Measurements from ENCODE around the gene MARCHF10. TPM values are rescaled to one million over a fixed set of nuclear protein-coding genes. Genes with fewer than 3 reads are reported as not detected.

MARCHF10 gene
- total and polyA plus RNA-seq, 2 donors = 0.14 to 1.1 TPM

- no peak for DNase-seq (ENCODE audit: low read depth in 6 of 9, low spot score in 9 of 9)
- no peaks in the 10 kb centered on the region for H3K9me3 ChIP-seq (ENCODE audit: control insufficient read depth in 2 of 2, insufficient read depth in 1 of 2, low read length in 1 of 2)
- H3K27ac ChIP-seq (ENCODE audit: low read depth in 1 of 2, low read length in 1 of 2) = no peak overlapping the region
- H3K4me3 ChIP-seq (ENCODE audit: low read length in 2 of 2) = no peak overlapping the region
- no peaks in the 10 kb centered on the region for H3K36me3 ChIP-seq (ENCODE audit: control insufficient read depth in 2 of 2, insufficient read depth in 2 of 2, low read length in 1 of 2)
- H3K4me1 ChIP-seq (ENCODE audit: control insufficient read depth in 2 of 2, insufficient read depth in 2 of 2, low read length in 2 of 2) = peaks cover 0 to 3% of the 10 kb centered on the region in 2 donors
- no peaks in the 10 kb centered on the region for H3K27me3 ChIP-seq (ENCODE audit: control insufficient read depth in 2 of 2, insufficient read depth in 1 of 2, low read length in 1 of 2)
- WGBS = 97% methylated on average over 8 of the region's 8 CpGs
These were observed 15.2 kb upstream of the MARCHF10 start for GRCh38 chr17:62823111-62823893.

DNA sequence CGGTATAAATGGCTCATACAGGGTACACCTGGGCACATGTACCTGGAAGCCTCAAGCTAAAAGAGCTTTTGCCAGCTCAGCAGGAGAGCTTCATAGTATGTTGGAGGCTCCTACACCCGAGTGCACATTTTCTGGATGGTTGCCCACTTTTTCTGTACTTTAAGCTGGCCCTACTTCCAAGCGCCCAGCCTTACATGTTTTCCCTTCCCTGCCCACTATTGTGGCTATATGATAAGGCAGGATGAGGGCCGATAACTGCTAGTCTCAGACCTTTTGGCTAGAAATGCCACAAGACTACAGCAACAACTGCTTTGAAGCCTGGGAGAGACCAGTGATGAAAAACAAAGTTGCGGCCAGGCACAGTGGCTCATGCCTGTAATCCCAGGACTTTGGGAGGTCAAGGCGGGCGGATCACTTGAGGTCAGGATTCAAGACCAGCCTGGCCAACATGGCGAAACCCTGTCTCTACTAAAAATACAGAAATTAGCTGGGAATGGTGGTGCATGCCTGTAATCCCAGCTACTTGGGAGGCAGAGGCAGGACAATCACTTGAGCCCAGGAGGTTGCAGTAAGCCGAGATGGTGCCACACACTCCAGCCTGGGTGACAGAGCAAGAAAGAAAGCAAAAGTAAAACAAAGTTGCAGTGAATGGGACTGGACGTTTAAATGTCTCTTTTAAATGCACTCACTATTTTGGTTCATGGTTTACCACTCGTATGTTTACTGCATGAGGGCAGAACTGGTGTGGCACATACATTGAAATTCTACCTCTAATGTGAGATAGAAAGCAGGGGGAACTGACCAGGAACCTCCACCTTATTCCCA, 14.2 kb upstream of the MARCHF10 start:
- H3K9me3 ChIP-seq (ENCODE audit: control insufficient read depth in 2 of 2, insufficient read depth in 1 of 2, low read length in 1 of 2) = no peaks in the 10 kb centered on the region
- H3K27ac ChIP-seq (ENCODE audit: low read depth in 1 of 2, low read length in 1 of 2) = no peak overlapping the region
- H3K36me3 ChIP-seq (ENCODE audit: control insufficient read depth in 2 of 2, insufficient read depth in 2 of 2, low read length in 1 of 2) = no peaks in the 10 kb centered on the region
- peaks cover 0 to 3% of the 10 kb centered on the region in 2 donors for H3K4me1 ChIP-seq (ENCODE audit: control insufficient read depth in 2 of 2, insufficient read depth in 2 of 2, low read length in 2 of 2)
- H3K27me3 ChIP-seq (ENCODE audit: control insufficient read depth in 2 of 2, insufficient read depth in 1 of 2, low read length in 1 of 2) = no peaks in the 10 kb centered on the region
- whole genome bisulfite sequencing = 81% methylated on average over 11 of the region's 11 CpGs
- no peak overlapping the region for H3K4me3 ChIP-seq (ENCODE audit: low read length in 2 of 2)
- DNase-seq (ENCODE audit: low read depth in 6 of 9, low spot score in 9 of 9) = no peak

DNA sequence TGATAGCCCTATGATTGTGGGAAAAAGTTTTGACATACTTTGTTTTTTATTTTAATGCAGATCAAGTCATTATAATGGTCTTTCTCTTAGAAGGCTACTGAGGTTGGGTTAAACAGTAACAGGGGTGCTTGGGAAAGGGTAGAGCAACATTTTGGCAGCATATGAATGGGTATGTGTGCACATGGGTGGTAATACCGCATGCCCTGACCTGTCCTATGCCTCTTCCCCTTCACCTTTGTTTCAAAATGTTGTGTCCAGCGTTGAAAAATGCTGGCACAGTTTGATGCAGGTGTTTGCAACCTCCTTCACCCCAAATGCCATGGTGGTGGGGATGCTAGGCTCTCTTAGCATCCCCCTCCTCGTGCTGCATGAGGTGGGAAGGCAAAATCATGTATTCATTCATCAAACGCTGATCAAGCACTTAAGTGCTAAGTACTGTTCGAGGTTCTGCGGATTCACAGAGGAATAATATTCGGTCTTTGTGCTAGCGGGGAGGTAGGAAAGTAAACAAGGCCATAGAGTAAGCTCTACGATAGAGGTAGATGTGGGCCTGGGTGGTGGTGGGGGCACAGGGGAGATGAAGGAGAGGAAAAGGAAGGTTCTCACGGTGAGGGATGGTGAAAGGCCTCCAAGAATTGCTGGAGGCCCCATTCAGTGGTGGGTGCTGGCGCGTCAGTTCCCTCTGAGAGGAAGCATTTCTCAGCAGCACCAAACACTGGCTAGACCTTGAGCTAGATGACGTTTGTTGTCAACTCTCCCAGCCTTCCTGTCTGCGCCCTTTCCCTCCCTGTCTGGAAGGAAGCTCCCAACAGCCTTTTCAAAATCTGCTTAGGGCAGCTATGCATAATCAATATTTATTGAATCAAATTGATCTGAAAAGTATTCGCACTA, 13.3 kb upstream of the MARCHF10 start:
- Histone ChIP-seq H3K27me3 (ENCODE audit: control insufficient read depth in 2 of 2, insufficient read depth in 1 of 2, low read length in 1 of 2) (no peaks in the 10 kb centered on the region), H3K9me3 (ENCODE audit: control insufficient read depth in 2 of 2, insufficient read depth in 1 of 2, low read length in 1 of 2) (no peaks in the 10 kb centered on the region), H3K36me3 (ENCODE audit: control insufficient read depth in 2 of 2, insufficient read depth in 2 of 2, low read length in 1 of 2) (no peaks in the 10 kb centered on the region), H3K4me1 (ENCODE audit: control insufficient read depth in 2 of 2, insufficient read depth in 2 of 2, low read length in 2 of 2) (peaks cover 0 to 3% of the 10 kb centered on the region in 2 donors), H3K4me3 (ENCODE audit: low read length in 2 of 2) (no peak overlapping the region), H3K27ac (ENCODE audit: low read depth in 1 of 2, low read length in 1 of 2) (no peak overlapping the region)
- 91% methylated on average over 15 of the region's 15 CpGs for WGBS
- DNase-seq (ENCODE audit: low read depth in 6 of 9, low spot score in 9 of 9) = no peak

GRCh38 chr17:62819511-62820221, 11.6 kb upstream of the MARCHF10 start:
- WGBS = 27% methylated on average over 12 of the region's 12 CpGs
- DNase-seq (ENCODE audit: low read depth in 6 of 9, low spot score in 9 of 9) = peak in 2 of 9 donors; percentile 5 to 28

GRCh38 chr17:62818526-62818925, 10.4 kb upstream of the MARCHF10 start:
- Histone ChIP-seq H3K4me3 (ENCODE audit: low read length in 2 of 2) (no peak overlapping the region), H3K4me1 (ENCODE audit: control insufficient read depth in 2 of 2, insufficient read depth in 2 of 2, low read length in 2 of 2) (peaks cover 0 to 3% of the 10 kb centered on the region in 2 donors), H3K27ac (ENCODE audit: low read depth in 1 of 2, low read length in 1 of 2) (no peak overlapping the region), H3K27me3 (ENCODE audit: control insufficient read depth in 2 of 2, insufficient read depth in 1 of 2, low read length in 1 of 2) (no peaks in the 10 kb centered on the region), H3K36me3 (ENCODE audit: control insufficient read depth in 2 of 2, insufficient read depth in 2 of 2, low read length in 1 of 2) (no peaks in the 10 kb centered on the region), H3K9me3 (ENCODE audit: control insufficient read depth in 2 of 2, insufficient read depth in 1 of 2, low read length in 1 of 2) (no peaks in the 10 kb centered on the region)
- over 99% methylated on average over 7 of the region's 7 CpGs for WGBS
- DNase-seq (ENCODE audit: low read depth in 6 of 9, low spot score in 9 of 9) = no peak

More at GRCh38 chr17:62819511-62820221, 11.6 kb upstream of the MARCHF10 start:
- Histone ChIP-seq H3K4me3 (ENCODE audit: low read length in 2 of 2) (no peak overlapping the region), H3K27ac (ENCODE audit: low read depth in 1 of 2, low read length in 1 of 2) (peak overlapping the region; percentile 6 to 32), H3K4me1 (ENCODE audit: control insufficient read depth in 2 of 2, insufficient read depth in 2 of 2, low read length in 2 of 2) (peaks cover 0 to 3% of the 10 kb centered on the region in 2 donors), H3K9me3 (ENCODE audit: control insufficient read depth in 2 of 2, insufficient read depth in 1 of 2, low read length in 1 of 2) (no peaks in the 10 kb centered on the region), H3K36me3 (ENCODE audit: control insufficient read depth in 2 of 2, insufficient read depth in 2 of 2, low read length in 1 of 2) (no peaks in the 10 kb centered on the region), H3K27me3 (ENCODE audit: control insufficient read depth in 2 of 2, insufficient read depth in 1 of 2, low read length in 1 of 2) (no peaks in the 10 kb centered on the region)

GRCh38 chr17:62816282-62816839, 8.2 kb upstream of the MARCHF10 start:
- no peak for DNase-seq (ENCODE audit: low read depth in 6 of 9, low spot score in 9 of 9)
- no peak overlapping the region for H3K4me3 ChIP-seq (ENCODE audit: low read length in 2 of 2)
- no peaks in the 10 kb centered on the region for H3K4me1 ChIP-seq (ENCODE audit: control insufficient read depth in 2 of 2, insufficient read depth in 2 of 2, low read length in 2 of 2)
- no peaks in the 10 kb centered on the region for H3K27me3 ChIP-seq (ENCODE audit: control insufficient read depth in 2 of 2, insufficient read depth in 1 of 2, low read length in 1 of 2)
- no peak overlapping the region for H3K27ac ChIP-seq (ENCODE audit: low read depth in 1 of 2, low read length in 1 of 2)
- WGBS = 87% methylated on average over 6 of the region's 6 CpGs
- no peaks in the 10 kb centered on the region for H3K36me3 ChIP-seq (ENCODE audit: control insufficient read depth in 2 of 2, insufficient read depth in 2 of 2, low read length in 1 of 2)
- no peaks in the 10 kb centered on the region for H3K9me3 ChIP-seq (ENCODE audit: control insufficient read depth in 2 of 2, insufficient read depth in 1 of 2, low read length in 1 of 2)

DNA sequence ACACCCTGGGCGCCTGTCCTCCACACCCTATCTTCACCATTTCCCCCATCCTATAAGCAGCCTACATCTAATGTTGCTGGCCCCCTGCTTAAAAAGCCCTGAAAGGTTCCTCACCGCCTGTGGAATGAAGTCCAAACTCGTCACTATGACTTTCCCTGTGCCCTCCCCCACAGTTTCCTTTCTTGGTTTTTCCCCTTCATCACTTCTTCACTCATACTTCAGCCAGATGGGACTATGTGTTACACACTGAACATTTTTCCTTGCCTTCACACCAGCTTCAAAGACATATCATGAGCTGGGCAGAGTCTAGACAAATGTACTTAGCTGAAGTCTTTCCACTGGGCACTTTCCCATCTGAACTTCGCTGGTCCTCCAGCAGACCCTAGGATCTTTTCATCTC, 1.5 kb upstream of the MARCHF10 start:
- Histone ChIP-seq H3K27ac (ENCODE audit: low read depth in 1 of 2, low read length in 1 of 2) (no peak overlapping the region), H3K9me3 (ENCODE audit: control insufficient read depth in 2 of 2, insufficient read depth in 1 of 2, low read length in 1 of 2) (no peaks in the 10 kb centered on the region), H3K4me1 (ENCODE audit: control insufficient read depth in 2 of 2, insufficient read depth in 2 of 2, low read length in 2 of 2) (peaks cover 9 to 12% of the 10 kb centered on the region in 2 donors), H3K4me3 (ENCODE audit: low read length in 2 of 2) (no peak overlapping the region), H3K27me3 (ENCODE audit: control insufficient read depth in 2 of 2, insufficient read depth in 1 of 2, low read length in 1 of 2) (peaks cover 0 to 5% of the 10 kb centered on the region in 2 donors), H3K36me3 (ENCODE audit: control insufficient read depth in 2 of 2, insufficient read depth in 2 of 2, low read length in 1 of 2) (no peaks in the 10 kb centered on the region)
- DNase-seq (ENCODE audit: low read depth in 6 of 9, low spot score in 9 of 9) = no peak
- 94% methylated on average over 4 of the region's 4 CpGs for WGBS

DNA sequence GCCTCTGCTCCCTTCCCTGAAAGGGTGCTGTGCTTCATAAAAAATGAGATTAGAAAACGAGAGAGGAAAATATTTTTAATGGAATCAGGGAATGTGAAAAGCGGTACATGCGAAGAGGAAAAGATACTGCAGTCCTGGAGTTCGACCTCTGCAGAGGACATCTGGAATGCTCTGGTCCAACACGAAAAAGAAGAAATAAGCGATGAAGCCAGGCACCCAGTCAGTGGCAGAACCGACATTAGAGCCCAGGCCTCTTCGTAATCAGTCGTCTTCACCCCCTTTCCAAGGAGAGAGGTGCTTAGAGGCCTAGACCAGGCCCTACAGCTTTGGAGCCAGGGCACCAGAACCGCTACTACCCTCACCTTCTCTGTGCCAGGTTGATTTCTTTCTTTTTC, 459 bp upstream of the MARCHF10 start:
- 90% methylated on average over 10 of the region's 10 CpGs for WGBS
- H3K27me3 ChIP-seq (ENCODE audit: control insufficient read depth in 2 of 2, insufficient read depth in 1 of 2, low read length in 1 of 2) = peaks cover 0 to 5% of the 10 kb centered on the region in 2 donors
- no peaks in the 10 kb centered on the region for H3K9me3 ChIP-seq (ENCODE audit: control insufficient read depth in 2 of 2, insufficient read depth in 1 of 2, low read length in 1 of 2)
- no peaks in the 10 kb centered on the region for H3K36me3 ChIP-seq (ENCODE audit: control insufficient read depth in 2 of 2, insufficient read depth in 2 of 2, low read length in 1 of 2)
- H3K27ac ChIP-seq (ENCODE audit: low read depth in 1 of 2, low read length in 1 of 2) = no peak overlapping the region
- peaks cover 9 to 12% of the 10 kb centered on the region in 2 donors for H3K4me1 ChIP-seq (ENCODE audit: control insufficient read depth in 2 of 2, insufficient read depth in 2 of 2, low read length in 2 of 2)
- H3K4me3 ChIP-seq (ENCODE audit: low read length in 2 of 2) = no peak overlapping the region
- DNase-seq (ENCODE audit: low read depth in 6 of 9, low spot score in 9 of 9) = no peak

Data from thymus (tissue), 11 donors.